Spleen (tissue), 7 donors: ENCODE results near the gene PPP1R9A.

Experiments used
- CTCF ChIP-seq, 11 experiments: fragments of 200-600 bp in 7 of 11; fragments of 450-650 bp in 4 of 11; sonication (generic) in 4 of 11; IDR thresholded peaks in 8 of 11; conservative IDR thresholded peaks in 3 of 11; 1 replicate in 7 of 11; 2 replicates in 4 of 11; pipeline versions ENCODE4 v1.4.0 to v1.8.0; 2016 to 2021; ENCODE audit warnings: antibody characterized with exemption in 11 of 11, inconsistent platforms in 4 of 11, mild to moderate bottlenecking in 1 of 11
- POLR2AphosphoS5 ChIP-seq, 3 donors: sonication (generic); formaldehyde crosslinking; IDR thresholded peaks; one replicate each; pipeline ENCODE4 v1.5.1; 2017; ENCODE audit warnings: antibody characterized with exemption in 3 of 3
- donor health status: DM: no; HTN: no; CAD: no; lungs with moderate emphysema.
- donor health status: DM: no; HTN: no; CAD: no.
- donor health status: DM: no; HTN: no; CAD: no.

- TF ChIP-seq CTCF (IDR thresholded peaks at IDR 0.05 in 8 of 11, conservative IDR thresholded peaks at IDR 0.05 in 3 of 11), result no peak
- TF ChIP-seq POLR2AphosphoS5 (IDR thresholded peaks at IDR 0.05), result no peak
Measured at GRCh38 chr7:95238252-95238943, 331.0 kb downstream of the PPP1R9A start.
